ENCODE measurements around the gene GRM7.

DNA sequence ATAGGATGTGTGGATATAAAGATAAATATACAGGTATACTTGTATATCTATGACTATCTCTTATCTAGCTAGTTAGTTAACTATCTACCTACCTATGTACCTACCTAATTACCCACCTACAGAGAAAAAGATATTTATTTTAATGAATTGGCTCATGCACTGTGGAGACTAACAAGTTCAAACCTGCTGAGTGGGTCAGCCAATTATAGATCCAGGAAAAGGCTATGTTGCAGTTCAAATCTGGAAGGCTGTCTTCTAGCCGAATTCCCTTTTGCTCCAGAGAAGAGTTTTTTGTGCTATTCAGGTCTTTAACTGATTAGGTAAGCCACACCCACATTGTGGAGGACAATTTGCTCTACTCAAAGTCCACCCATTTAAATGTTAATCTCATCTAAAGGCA is 335.0 kb downstream of the GRM7 start:
- TF ChIP-seq, protein P1, sequence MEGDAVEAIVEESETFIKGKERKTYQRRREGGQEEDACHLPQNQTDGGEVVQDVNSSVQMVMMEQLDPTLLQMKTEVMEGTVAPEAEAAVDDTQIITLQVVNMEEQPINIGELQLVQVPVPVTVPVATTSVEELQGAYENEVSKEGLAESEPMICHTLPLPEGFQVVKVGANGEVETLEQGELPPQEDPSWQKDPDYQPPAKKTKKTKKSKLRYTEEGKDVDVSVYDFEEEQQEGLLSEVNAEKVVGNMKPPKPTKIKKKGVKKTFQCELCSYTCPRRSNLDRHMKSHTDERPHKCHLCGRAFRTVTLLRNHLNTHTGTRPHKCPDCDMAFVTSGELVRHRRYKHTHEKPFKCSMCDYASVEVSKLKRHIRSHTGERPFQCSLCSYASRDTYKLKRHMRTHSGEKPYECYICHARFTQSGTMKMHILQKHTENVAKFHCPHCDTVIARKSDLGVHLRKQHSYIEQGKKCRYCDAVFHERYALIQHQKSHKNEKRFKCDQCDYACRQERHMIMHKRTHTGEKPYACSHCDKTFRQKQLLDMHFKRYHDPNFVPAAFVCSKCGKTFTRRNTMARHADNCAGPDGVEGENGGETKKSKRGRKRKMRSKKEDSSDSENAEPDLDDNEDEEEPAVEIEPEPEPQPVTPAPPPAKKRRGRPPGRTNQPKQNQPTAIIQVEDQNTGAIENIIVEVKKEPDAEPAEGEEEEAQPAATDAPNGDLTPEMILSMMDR (IDR thresholded peaks at IDR 0.05), result no peak
- no peak for TF ChIP-seq POLR2A (IDR thresholded peaks at IDR 0.05)
